GM12801 (cell line): ENCODE results near the gene CARD8.

Experiments
- CTCF ChIP-seq: IDR thresholded peaks from one replicate; pipeline ENCODE4 v1.5.1; 2011; ENCODE audit warnings: control low read depth; ENCODE audit not compliant: insufficient read length; ENCODE audit errors: extremely low read depth

Gene CARD8

GRCh38 chr19:48186015-48186414 is 69.7 kb downstream of the CARD8 start:
- TF ChIP-seq CTCF, result no peak

DNA sequence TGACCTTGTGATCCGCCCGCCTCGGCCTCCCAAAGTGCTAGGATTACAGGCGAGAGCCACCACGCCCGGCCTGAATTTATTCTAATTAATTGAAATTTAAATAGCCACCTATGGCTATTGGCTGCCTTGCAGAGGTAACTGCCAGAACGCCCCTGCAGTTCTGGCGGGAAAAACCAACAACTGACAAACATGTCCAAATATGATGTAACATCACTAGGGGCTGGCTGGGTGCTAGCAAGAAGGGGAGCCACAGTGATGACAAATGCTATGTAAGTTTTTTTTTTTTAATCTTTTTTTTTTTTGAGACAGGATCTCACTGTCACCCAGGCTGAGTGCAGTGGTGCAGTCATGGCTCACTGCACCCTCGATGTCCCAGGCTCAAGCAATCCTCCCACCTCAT is 72.4 kb downstream of the CARD8 start:
- no peak for TF ChIP-seq CTCF

DNA sequence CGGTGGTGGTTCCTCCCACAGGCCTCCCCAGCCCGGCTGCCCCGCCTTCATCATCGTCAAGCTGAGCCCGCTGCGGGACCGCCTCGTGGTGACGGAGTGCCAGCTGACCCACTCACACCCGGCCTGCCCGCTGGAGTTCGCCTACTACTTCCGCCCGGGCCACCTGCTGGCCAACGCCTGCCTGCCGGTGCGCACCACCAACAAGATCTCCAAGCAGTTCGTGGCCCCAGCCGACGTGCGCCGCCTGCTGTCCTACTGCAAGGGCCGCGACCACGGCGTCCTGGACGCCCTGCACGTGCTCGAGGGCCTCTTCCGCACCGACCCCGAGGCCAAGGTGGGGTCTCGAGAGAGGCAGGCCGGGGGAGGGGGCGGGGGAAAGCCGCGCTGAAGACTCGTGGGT is 73.3 kb downstream of the CARD8 start:
- no peak for TF ChIP-seq CTCF

DNA sequence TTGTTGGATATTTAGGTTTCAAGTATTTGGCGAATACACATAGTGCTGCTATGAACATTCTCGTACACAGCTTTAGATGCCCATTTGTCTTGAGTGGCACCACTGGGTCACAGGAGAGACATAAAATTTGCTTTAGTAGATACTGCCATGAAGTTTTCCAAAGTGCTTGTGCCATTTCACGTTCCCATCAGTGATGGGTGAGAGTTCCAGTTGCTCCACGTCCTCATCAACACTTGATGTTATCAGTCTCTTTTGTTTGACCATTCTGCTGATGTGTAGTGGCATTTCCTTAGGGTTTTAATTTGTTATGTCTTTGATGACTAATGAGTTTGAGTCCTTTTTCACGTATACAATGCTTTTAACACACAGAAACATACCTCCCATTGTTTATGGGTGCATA is 74.2 kb downstream of the CARD8 start:
- TF ChIP-seq CTCF, result no peak

GRCh38 chr19:48176226-48176625 is 79.5 kb downstream of the CARD8 start:
- no peak for TF ChIP-seq CTCF

- TF ChIP-seq CTCF, result no peak
Measured at GRCh38 chr19:48175578-48175977, 80.1 kb downstream of the CARD8 start.

- TF ChIP-seq CTCF, result no peak
Measured at GRCh38 chr19:48174445-48175030, 81.2 kb downstream of the CARD8 start.
